MCF 10A (cell line): ENCODE results near the gene MTARC2. TPM values are rescaled to one million over a fixed set of nuclear protein-coding genes. Genes with fewer than 3 reads are reported as not detected.

ENCODE experiments used
- BruUV-seq: library from RNA; stranded (reverse); fragments of 400-500 nt; replicated peaks from 2 replicates; lab custom pipeline; 2021; lab: Mats Ljungman, UMichigan
- CTCF ChIA-PET: fragments of 300-600 bp; sonication (Branson Sonifier 250); formaldehyde crosslinking; extraction: SDS; loops from one replicate; lab custom pipeline; 2021; ENCODE audit warnings: antibody characterized with exemption, inconsistent platforms; lab: Yijun Ruan, JAX
- POLR2A ChIA-PET: fragments of 300-600, 350-650 bp; sonication (Branson Sonifier 250); formaldehyde crosslinking; extraction: SDS; loops from one replicate; lab custom pipeline; 2020; ENCODE audit warnings: antibody characterized with exemption, inconsistent platforms; lab: Yijun Ruan, JAX
- DNase-seq: peaks from one replicate; pipeline ENCODE4 v3.0.0-alpha.2; 2018; ENCODE audit not compliant: unreplicated experiment
- H3K27ac Mint-ChIP-seq: one replicate; pipeline ENCODE4 v1.8.0; 2022; ENCODE audit warnings: mild to moderate bottlenecking, low read depth, mixed read lengths; ENCODE audit not compliant: unreplicated experiment
- H3K27me3 Mint-ChIP-seq: one replicate; pipeline ENCODE4 v1.8.0; 2022; ENCODE audit warnings: mixed read lengths; ENCODE audit not compliant: insufficient read depth, unreplicated experiment
- H3K36me3 Mint-ChIP-seq: one replicate; pipeline ENCODE4 v1.8.0; 2022; ENCODE audit warnings: mild to moderate bottlenecking, moderate library complexity, mixed read lengths; ENCODE audit not compliant: insufficient read depth, unreplicated experiment
- H3K4me1 Mint-ChIP-seq: one replicate; pipeline ENCODE4 v1.8.0; 2022; ENCODE audit warnings: mixed read lengths; ENCODE audit not compliant: insufficient read depth, unreplicated experiment
- H3K4me3 Mint-ChIP-seq: one replicate; pipeline ENCODE4 v1.8.0; 2022; ENCODE audit warnings: mild to moderate bottlenecking, moderate library complexity, mixed read lengths; ENCODE audit not compliant: unreplicated experiment
- H3K9me3 Mint-ChIP-seq: one replicate; pipeline ENCODE4 v1.8.0; 2022; ENCODE audit warnings: mixed read lengths; ENCODE audit not compliant: unreplicated experiment
- CTCF ChIP-seq: fragments of 200-600 bp; IDR thresholded peaks from one replicate; pipeline ENCODE4 v1.8.0; 2022; ENCODE audit warnings: antibody characterized with exemption, mild to moderate bottlenecking; ENCODE audit not compliant: unreplicated experiment
- intact Hi-C: fragments of 100-400 bp; cut with micrococcal nuclease; formaldehyde crosslinking; loops from 2 replicates; pipeline ENCODE4 v1.14.1; 2022
- total RNA-seq: library from RNA; stranded (reverse); gene quantifications from 2 replicates; pipeline ENCODE4 v1.2.3, GENCODE V29; 2022

MTARC2 gene
- total RNA-seq, 1 experiment from 2014 or later, result 5.2 TPM

GRCh38 chr1:220809704-220810103 lies 61.6 kb downstream of the MTARC2 start:
- intact Hi-C loops, result loop anchor here (1.0 to 2.0 kb wide), 3 partner anchors 394 to 1646 kb away; no protein-coding TSS in a partner anchor
- ChIA-PET POLR2A (interaction anchor here (1.0 to 1.6 kb wide), 4 partner anchors 10 to 629 kb away, joined by 3 to 4 read pairs (median 3); no protein-coding TSS in a partner anchor), CTCF (interaction anchor here (0.5 to 9.0 kb wide), 47 partner anchors 8 to 1651 kb away, joined by 3 to 103 read pairs (median 4); partner anchors contain the start of genes HLX and MTARC2)
- no peak overlapping the region for H3K27ac Mint-ChIP-seq
- H3K4me3 Mint-ChIP-seq, result no peak overlapping the region
- H3K9me3 Mint-ChIP-seq, result no peaks in the 10 kb centered on the region
- H3K4me1 Mint-ChIP-seq, result no peaks in the 10 kb centered on the region
- no peaks in the 10 kb centered on the region for H3K27me3 Mint-ChIP-seq
- no peak for DNase-seq
- BruUV-seq, result no TSS peak
- H3K36me3 Mint-ChIP-seq, result no peaks in the 10 kb centered on the region
- TF ChIP-seq CTCF, result no peak

GRCh38 chr1:220810179-220810653 lies 62.1 kb downstream of the MTARC2 start:
- no peak overlapping the region for H3K27ac Mint-ChIP-seq

GRCh38 chr1:220810963-220811362 lies 62.8 kb downstream of the MTARC2 start:
- no peaks in the 10 kb centered on the region for H3K27me3 Mint-ChIP-seq
- no peaks in the 10 kb centered on the region for H3K9me3 Mint-ChIP-seq
- POLR2A ChIA-PET, result interaction anchor here (1.0 to 1.6 kb wide), 4 partner anchors 11 to 628 kb away, joined by 3 to 4 read pairs (median 3); no protein-coding TSS in a partner anchor
- no peaks in the 10 kb centered on the region for H3K36me3 Mint-ChIP-seq
- DNase-seq, result no peak
- no peak for TF ChIP-seq CTCF
- CTCF ChIA-PET, result interaction anchor here (0.6 to 9.0 kb wide), 45 partner anchors 8 to 1645 kb away, joined by 3 to 103 read pairs (median 4); partner anchors contain the start of genes HLX and MTARC2
- no peaks in the 10 kb centered on the region for H3K4me1 Mint-ChIP-seq
- H3K27ac Mint-ChIP-seq, result no peak overlapping the region
- intact Hi-C loops, result loop anchor here (1.0 to 2.0 kb wide), 3 partner anchors 392 to 1644 kb away; no protein-coding TSS in a partner anchor
- H3K4me3 Mint-ChIP-seq, result no peak overlapping the region
- no TSS peak for BruUV-seq

More at GRCh38 chr1:220810179-220810653, 62.1 kb downstream of the MTARC2 start:
- no peaks in the 10 kb centered on the region for H3K36me3 Mint-ChIP-seq
- peak; percentile 91 for DNase-seq
- CTCF ChIA-PET, result interaction anchor here (0.6 to 9.0 kb wide), 58 partner anchors 8 to 1780 kb away, joined by 3 to 103 read pairs (median 4); partner anchors contain the start of genes HLX, MTARC2 and TAF1A
- POLR2A ChIA-PET, result interaction anchor here (1.0 to 1.6 kb wide), 4 partner anchors 11 to 629 kb away, joined by 3 to 4 read pairs (median 3); no protein-coding TSS in a partner anchor
- no TSS peak for BruUV-seq
- intact Hi-C loops, result loop anchor here (1.0 to 2.0 kb wide), 3 partner anchors 393 to 1645 kb away; no protein-coding TSS in a partner anchor
- no peaks in the 10 kb centered on the region for H3K4me1 Mint-ChIP-seq
- H3K4me3 Mint-ChIP-seq, result no peak overlapping the region
- H3K9me3 Mint-ChIP-seq, result no peaks in the 10 kb centered on the region
- no peaks in the 10 kb centered on the region for H3K27me3 Mint-ChIP-seq
- peak; percentile 99 for TF ChIP-seq CTCF

GRCh38 chr1:220811695-220812094 lies 63.6 kb downstream of the MTARC2 start:
- POLR2A ChIA-PET, result no interaction called here
- Mint-ChIP-seq H3K9me3 (no peaks in the 10 kb centered on the region), H3K27ac (no peak overlapping the region), H3K4me1 (no peaks in the 10 kb centered on the region), H3K4me3 (no peak overlapping the region), H3K27me3 (no peaks in the 10 kb centered on the region), H3K36me3 (no peaks in the 10 kb centered on the region)
- DNase-seq, result no peak
- BruUV-seq, result no TSS peak
- CTCF ChIA-PET, result interaction anchor here (0.6 to 9.0 kb wide), 19 partner anchors 10 to 1644 kb away, joined by 3 to 103 read pairs (median 6); no protein-coding TSS in a partner anchor
- intact Hi-C loops, result loop anchor here (2.0 kb wide), 1 partner anchor 621 kb away; no protein-coding TSS in a partner anchor
- no peak for TF ChIP-seq CTCF
